ENCODE measurements around the gene PDE9A. TPM values are rescaled to one million over a fixed set of nuclear protein-coding genes. Genes with fewer than 3 reads are reported as not detected.

Gene PDE9A
- total and polyA plus RNA-seq, 8 donors: 1.2 to 14.4 (median 5.0) TPM

DNA sequence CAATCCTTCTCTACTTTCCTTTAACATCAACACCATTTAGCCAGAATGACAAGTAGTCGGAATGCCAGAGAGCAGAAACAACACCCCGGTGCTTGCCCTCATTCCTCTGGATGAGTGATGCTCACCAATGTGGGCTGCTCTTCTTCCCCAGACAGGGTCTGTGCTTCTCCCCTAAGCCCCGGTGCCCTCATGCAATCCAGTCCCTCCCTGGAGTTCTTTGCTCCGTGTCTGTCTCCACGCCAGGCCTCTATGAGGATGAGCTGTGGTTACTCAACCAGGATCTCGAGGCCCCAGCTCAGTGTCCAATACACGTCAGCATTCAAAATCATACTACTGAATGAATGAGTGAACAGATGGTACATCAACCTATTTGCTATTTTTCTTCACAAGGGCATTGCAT is 29.7 kb upstream of the PDE9A start:
- no peak for FAIRE-seq
- intact Hi-C loops (cut with DNase I): no loop called here
- WGBS, 2 donors: 74 to 81% methylated on average over 7 of the region's 7 CpGs

DNA sequence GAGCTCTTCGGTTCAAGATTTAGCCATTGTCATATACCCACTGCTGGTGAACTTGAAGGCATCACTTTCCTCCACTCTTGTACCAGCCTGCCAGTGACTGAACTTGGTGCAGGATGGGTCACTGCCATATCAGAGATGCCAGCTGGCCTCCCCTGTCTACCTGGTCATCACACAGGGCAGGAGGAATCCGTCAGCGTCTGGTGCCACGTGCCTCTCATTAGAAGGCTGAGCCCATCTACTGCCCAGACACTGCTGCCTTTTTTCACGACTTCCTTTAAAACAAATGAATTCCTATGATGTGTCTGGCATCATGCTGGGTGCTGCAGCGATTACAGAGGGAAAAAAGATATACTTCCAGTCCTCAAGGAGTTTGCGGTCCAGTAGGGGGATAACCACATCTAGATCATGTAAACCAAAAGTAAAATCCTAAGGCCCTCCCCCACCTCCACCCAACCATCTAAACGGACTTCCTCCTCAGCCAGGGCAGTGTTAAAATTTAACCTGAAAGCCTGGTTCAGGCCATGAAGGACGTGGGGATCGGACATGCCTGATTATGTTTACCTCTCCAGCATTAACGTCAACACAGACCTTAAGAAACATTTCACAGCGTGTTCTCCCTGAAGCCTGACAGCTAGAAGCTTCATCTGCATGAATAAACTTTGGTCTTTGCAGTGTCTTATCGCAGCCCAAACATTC is 29.2 kb upstream of the PDE9A start:
- FAIRE-seq (no peak), DNase-seq (peak in 2 of 6 donors; percentile 15 to 47), ATAC-seq (peak; percentile 79 to 94 (median 88))
- H3K4me3 ChIP-seq: no peak overlapping the region
- TF ChIP-seq, protein P1, sequence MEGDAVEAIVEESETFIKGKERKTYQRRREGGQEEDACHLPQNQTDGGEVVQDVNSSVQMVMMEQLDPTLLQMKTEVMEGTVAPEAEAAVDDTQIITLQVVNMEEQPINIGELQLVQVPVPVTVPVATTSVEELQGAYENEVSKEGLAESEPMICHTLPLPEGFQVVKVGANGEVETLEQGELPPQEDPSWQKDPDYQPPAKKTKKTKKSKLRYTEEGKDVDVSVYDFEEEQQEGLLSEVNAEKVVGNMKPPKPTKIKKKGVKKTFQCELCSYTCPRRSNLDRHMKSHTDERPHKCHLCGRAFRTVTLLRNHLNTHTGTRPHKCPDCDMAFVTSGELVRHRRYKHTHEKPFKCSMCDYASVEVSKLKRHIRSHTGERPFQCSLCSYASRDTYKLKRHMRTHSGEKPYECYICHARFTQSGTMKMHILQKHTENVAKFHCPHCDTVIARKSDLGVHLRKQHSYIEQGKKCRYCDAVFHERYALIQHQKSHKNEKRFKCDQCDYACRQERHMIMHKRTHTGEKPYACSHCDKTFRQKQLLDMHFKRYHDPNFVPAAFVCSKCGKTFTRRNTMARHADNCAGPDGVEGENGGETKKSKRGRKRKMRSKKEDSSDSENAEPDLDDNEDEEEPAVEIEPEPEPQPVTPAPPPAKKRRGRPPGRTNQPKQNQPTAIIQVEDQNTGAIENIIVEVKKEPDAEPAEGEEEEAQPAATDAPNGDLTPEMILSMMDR (IDR thresholded peaks at IDR 0.05): no peak
- H3K9me3 ChIP-seq: no peaks in the 10 kb centered on the region
- H3K36me3 ChIP-seq: no peaks in the 10 kb centered on the region
- 14 to 19% methylated on average over 13 of the region's 13 CpGs for WGBS, 2 donors
- H3K27me3 ChIP-seq: peaks cover 0 to 2% (median 0%) of the 10 kb centered on the region in 4 donors
- H3K27ac ChIP-seq: peak overlapping the region in 2 of 4 donors; percentile 40 to 52
- H3K4me1 ChIP-seq: peaks cover 0 to 11% (median 7%) of the 10 kb centered on the region in 3 donors
- intact Hi-C loops (cut with DNase I): no loop called here

More for the DNA sequence above, 29.7 kb upstream of the PDE9A start:
- H3K4me3 ChIP-seq: no peak overlapping the region
- H3K9me3 ChIP-seq: no peaks in the 10 kb centered on the region
- peak overlapping the region in 1 of 4 donors; percentile 52 for H3K27ac ChIP-seq
- peaks cover 0 to 11% (median 7%) of the 10 kb centered on the region in 3 donors for H3K4me1 ChIP-seq
- ATAC-seq: no peak
- peaks cover 0 to 3% (median 0%) of the 10 kb centered on the region in 4 donors for H3K27me3 ChIP-seq
- H3K36me3 ChIP-seq: no peaks in the 10 kb centered on the region
- TF ChIP-seq, protein P1 (IDR thresholded peaks at IDR 0.05): no peak
- DNase-seq: no peak

DNA sequence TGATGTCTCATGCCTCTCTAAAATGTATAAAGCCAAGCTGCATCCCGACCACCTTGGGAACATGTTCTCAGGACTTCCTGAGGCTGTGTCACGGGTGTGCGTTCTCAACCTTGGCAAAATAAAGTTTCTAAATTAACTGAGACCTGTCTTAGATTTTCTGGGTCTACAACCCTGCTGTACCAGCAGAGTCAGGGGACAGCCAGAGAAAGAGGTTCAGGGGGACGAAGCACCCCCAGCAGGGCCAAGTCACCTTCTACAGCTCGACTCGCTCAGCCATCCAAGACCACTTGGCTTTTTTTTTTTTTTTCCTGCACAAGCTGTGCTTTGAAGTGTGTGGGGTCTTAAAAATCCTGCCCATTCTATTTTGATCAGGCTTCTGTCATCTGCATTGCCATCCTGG is 28.5 kb upstream of the PDE9A start:
- Histone ChIP-seq H3K27me3 (no peaks in the 10 kb centered on the region), H3K4me3 (no peak overlapping the region), H3K4me1 (peaks cover 0 to 11% (median 7%) of the 10 kb centered on the region in 3 donors), H3K9me3 (no peaks in the 10 kb centered on the region), H3K27ac (peak overlapping the region in 2 of 4 donors; percentile 40 to 52), H3K36me3 (no peaks in the 10 kb centered on the region)
- FAIRE-seq (no peak), DNase-seq (no peak), ATAC-seq (peak in 1 of 4 donors; percentile 20)
- intact Hi-C loops (cut with DNase I): no loop called here
- TF ChIP-seq, protein P1 (IDR thresholded peaks at IDR 0.05): no peak
- 70 to 88% methylated on average over 6 of the region's 6 CpGs for WGBS, 2 donors

DNA sequence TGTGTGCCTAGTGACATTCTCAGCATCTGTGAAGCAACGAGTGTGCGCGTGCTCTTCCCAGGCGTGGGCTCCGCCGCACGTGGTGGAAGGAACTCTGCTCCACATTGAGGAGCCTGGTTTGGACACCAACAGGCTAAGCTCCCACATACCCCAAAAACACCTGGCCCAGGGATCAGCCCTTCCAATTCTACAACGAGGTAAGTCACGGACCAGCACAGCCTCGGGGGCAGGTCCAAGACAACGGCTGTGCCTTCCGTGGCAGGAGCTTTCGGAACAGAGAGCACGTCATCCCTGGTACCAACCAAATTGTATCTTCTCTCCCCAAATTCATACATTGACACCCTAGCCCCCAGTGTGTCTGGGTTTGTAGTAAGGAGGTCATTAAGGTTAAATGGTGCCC is 27.2 kb upstream of the PDE9A start:
- Histone ChIP-seq H3K27me3 (no peaks in the 10 kb centered on the region), H3K4me1 (peaks cover 0 to 11% (median 7%) of the 10 kb centered on the region in 3 donors), H3K4me3 (no peak overlapping the region), H3K36me3 (no peaks in the 10 kb centered on the region), H3K9me3 (no peaks in the 10 kb centered on the region), H3K27ac (no peak overlapping the region)
- no peak for DNase-seq
- TF ChIP-seq, protein P1 (IDR thresholded peaks at IDR 0.05): no peak
- WGBS, 2 donors: 87 to 94% methylated on average over 14 of the region's 14 CpGs
- ATAC-seq: no peak
- FAIRE-seq: no peak
- intact Hi-C loops (cut with DNase I): no loop called here

Measured in pancreas (tissue), 10 donors.